DMS153 (cell line): Measurements from ENCODE around the gene VMA21.

Source experiments
- DNase-seq: peaks from one replicate; lab custom pipeline; 2025; lab: John Stamatoyannopoulos, UW

VMA21 gene, protein sequence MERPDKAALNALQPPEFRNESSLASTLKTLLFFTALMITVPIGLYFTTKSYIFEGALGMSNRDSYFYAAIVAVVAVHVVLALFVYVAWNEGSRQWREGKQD

DNA sequence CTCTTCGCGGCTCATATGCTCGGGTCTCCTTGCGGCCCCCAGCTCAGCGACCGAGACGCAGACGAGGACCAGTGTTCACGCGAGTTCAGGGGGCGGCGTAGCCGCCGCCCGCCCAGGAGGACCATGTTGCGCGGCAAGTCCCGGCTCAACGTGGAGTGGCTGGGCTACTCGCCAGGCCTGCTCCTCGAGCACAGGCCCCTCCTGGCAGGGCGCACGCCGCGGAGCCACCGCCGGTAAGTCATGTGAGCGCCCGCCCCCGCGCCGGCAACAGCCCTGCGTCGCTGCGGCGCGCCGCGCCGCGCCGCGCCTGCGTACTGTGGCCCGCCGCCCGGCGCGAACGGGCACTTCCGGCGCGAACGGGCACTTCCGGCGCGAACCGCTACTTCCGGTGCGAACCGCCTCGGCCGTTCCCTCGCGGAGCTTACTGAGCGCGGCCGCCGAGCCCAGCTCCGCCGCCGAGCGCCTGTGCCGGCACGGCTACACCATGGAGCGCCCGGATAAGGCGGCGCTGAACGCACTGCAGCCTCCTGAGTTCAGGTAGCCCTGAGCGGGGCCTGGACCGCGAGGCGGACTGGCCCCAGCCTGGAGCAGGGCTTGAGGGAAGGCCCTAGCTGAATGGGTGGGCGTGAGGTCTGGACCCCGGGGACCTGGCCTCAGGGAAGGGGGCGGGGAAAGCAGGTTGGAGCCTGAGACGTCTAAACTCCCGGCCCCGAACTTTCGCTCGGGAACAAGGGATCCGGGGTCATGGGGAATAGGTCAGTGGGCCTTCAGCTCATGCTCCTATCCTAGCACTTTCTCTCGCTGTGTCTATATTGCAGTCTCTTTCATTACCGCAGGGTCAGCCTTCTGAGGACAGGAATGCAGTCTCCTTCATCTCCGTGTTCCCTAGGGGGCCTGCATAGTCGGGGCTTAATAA lies at the start of gene VMA21:
Gene VMA21 (plus strand): TSS at position 382 of the 916 bp plus-strand sequence. CDS start 103 bp downstream, at position 485.
- peak; percentile 88 for DNase-seq

DNA sequence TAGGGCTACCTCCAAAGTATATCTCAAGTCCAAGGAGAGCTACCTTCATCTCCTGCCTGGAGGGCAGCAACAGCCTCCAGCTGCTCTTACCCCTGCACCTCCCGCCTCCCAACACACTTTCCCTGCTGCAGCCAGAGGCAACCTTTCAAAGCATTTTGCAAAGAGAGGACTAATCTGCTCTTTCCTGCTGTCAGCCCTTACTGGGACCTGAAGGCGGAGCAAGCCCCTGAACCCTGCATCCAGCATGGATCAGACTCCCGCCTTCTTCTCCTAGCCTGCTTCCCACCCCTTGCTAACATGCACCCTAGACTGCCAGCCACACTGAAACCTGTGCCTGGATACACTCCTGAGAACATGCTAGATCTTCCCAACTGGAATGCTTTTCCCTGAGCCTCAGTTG lies 37.7 kb upstream of the VMA21 start:
- DNase-seq, result no peak

DNA sequence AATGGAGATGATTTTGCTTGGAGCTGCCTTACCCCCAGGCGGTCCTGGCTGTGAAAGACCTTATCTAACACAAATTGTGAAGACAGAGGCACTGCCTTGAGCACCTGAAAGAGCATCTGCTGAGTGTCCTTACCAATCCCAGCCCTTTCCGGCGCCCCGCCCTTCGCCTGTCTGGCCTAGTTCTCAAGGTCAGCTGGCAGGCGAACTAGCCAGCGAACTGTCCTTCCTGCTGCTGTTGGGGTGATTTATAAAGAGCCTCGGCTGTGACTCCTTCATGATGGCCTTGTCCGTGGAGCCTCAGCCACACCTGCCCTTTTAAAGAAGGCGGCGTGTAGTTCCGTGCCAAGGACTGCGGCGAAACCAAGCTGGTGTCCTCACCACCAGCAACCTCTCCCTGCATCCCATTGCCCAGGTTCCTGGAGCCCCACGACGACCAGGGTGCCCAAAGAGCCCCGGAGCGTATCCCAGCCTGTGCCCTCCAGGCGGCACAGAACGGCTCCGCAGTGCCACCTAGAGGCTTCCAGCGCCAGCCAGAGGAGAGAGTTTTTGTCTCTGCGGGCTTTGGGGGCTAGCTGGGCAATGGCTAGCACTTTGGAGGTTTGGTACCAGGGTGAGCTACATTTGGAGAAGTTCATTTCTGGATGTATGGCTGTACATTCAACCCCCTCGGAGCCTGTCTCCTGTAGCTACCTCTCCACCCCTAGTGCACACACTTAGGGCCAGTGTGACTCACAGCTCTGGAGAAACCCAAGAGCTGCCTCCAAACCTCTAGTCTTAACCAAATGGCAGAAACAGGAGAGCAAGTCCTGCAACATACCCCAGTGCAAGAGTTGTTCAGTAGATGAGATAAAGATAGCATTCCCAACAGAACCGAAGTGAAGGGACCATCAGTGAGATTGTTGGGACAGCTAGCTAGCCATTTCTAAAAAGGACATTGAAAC lies 36.8 kb upstream of the VMA21 start:
- DNase-seq, result peak; percentile 23

DNA sequence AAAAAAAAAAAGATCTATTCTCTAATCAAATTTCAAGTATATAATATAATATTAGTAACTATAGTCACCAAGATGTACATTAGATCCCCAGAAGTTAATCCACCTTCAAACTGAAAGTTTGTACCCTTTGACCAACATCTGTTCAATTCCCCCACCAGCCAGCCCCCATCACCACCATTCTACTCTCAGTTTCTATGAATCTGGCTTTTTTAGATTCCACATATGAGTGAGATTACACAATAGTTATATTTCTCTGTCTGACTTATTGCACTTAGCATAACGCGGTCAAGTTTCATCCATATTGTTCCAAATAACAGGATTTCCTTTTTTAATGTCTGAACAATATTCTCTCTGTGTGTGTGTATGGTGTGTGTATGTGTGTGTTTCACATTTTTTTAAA lies 33.7 kb upstream of the VMA21 start:
- no peak for DNase-seq

DNA sequence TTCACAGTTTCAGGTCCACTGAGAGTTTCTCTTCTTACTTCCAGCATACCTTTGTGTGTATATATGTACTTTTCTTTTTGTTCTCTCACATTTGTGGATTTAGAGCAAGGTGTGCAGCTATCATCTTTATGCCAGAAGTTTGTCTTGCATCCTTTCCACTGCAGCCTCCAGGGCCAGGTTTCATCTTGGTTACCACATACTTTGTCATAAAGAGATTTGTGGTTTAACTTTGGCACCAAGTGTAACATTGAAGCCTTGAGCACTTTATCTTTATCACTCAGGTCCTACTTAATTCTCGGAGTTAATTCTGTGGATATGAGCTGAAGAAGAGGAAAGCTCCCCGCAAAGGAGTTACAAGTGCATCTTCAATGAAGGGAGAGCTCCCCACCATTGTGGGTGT lies 31.4 kb upstream of the VMA21 start:
- DNase-seq, result no peak

DNA sequence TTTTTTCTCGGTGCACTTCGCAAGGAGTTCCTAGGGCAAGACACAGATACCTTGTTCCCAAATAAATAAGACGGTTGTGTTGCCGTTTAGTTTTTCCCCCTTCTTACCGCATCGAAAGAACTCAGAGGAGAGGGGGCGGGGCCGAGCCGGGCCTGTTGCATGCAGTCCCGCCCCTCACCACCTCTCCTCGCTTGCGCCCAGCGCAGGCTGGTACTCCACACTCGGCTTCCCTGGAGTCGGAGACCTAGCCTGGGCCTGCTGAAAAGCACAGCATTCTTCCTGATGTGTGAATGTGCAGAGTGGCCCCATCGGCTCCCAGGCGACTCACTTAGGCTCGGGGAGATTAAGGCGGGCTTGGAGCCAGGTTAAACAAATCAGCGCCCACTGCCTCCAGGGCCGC lies 26.1 kb upstream of the VMA21 start:
- DNase-seq, result no peak

DNA sequence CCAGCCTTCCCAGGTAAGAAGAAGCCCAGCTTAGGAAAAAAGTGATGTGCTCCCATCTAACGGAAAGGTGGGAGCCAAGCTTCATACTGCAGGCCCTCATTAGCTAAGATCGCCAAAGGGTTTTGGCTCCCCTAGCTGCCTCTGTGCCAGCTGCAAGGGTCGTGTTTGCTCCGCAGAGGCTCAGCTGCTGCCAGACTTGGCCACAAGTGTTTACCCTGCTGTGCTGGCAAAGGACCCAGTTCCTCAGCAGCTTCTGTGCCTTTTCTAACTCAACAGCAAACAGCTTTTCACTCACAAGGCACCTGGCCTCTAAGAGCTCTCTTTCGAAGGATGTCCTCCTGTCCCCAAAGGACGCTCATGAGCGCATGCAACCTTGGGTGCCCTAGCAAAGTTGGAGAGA lies 12.2 kb upstream of the VMA21 start:
- DNase-seq, result peak; percentile 66

DNA sequence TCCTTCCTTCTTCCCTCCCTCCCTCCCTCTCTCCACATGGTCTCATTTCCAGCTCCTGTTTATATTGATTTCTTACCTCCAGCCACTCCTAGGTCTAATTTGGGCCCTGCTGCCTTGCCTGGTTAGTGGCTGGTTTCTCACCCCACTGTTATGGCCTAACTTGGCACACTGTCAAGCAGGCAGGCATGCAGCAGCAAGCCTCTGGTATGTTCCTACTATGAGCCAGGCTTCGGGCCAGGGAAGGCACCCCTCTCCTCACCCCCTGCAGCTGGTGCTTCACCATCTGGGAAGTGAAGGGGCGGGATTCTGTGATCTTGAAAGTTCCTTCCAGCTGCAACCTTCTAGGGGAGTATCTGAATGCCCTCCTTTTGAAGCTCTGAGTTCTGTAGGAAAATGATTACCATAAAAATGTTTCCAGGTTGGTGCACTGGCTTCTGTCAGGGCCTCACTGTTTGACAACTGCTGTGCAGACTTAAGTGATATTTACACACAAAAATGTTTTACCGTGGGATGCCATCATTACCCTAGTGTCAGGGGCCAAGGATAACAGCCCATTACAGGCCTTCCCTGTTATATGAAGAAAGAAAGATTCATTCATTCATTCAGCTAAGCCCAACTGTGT lies 10.1 kb upstream of the VMA21 start:
- DNase-seq, result no peak

DNA sequence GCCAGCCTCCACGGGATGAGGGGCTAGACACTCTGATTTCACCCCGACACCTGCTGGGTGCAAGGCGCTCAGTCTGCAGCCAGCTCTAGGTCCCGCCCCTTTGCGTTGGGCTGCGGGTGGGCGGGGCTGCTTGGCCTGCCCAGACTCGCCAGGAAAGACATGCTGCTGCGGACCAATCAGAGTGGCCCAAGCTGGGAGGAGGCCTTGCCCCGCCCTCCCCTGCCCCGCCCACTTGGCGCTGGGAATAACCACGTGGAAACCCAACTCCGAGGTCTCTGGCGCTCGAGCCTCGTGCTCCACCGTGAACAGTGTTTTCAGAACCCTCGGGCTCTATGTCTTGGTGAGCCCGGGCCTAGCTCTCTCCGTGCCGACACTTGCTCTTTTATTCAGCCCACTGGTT lies 5.3 kb upstream of the VMA21 start:
- DNase-seq, result no peak

DNA sequence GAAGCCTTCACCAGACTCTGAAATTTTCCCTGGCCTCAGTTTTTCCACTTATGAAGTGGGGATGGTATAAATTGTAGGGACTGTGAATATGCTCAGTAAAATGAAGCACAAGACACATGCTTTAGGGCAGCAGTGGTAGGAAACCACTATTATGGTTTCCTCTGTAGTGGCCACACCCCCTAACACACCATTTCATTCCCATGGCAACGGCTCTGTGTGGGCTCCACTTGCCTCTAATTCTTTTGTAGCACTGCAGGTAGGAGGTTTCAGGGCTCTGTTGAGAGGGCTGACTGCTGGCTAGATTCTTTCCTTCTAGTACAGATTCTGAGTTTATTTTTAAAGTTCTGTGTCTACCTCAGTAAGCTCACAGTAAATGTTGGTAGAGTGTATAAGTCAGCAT lies 3.5 kb upstream of the VMA21 start:
- no peak for DNase-seq

DNA sequence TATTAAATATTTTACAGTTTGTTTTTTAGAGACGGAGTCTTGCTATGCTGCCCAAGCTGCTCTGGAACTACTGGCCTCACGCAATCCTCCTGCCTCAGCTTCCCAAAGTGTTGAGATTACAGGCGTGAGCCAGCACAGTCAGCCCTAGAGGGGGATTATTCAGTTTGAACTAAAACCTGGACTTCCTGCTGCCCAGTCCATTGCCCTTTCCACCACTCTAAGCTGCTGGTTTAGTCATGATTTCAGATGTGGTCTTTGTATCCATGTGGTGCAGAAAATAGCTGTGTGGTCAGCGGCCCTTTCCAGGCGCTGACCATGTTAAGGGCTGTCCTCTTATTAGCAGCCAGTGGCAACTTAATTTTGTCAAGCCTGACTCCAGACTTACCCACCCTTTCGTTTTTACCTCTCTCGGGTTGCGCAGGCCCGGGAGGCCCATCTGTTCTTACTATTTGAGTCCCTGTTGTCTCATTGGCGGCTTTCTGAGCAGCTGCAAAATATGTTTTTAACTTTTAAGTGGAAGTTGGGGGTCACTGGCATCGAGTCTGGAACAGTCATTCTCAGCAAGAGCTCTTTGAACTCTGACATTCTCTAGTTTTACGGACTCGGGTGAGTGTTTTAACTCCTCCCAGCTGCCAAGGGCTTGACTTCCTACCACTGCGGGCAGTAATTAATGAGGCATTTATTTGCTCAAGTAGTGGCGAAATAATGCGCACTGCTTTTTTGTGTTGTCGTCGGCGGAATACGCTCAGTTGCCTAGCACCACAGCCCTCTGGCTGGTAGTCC lies 773 bp upstream of the VMA21 start:
- DNase-seq, result peak; percentile 88

DNA sequence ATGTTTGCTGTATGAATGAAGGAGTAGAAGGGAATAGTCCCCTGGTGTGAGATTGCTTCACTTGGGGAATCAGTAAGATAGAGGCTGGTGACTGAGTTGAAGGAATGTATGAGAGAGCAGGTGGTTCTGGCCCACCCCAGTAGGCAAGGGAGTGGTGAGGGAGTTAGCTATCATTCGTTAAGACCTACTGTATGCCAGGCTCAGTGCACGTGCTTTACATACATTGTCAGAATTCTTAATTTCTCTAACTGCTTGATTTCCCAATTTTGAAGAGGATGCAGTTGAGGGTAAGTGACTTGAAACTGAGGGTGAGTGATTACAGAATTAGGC lies 700 bp downstream of the VMA21 start:
- no peak for DNase-seq

DNA sequence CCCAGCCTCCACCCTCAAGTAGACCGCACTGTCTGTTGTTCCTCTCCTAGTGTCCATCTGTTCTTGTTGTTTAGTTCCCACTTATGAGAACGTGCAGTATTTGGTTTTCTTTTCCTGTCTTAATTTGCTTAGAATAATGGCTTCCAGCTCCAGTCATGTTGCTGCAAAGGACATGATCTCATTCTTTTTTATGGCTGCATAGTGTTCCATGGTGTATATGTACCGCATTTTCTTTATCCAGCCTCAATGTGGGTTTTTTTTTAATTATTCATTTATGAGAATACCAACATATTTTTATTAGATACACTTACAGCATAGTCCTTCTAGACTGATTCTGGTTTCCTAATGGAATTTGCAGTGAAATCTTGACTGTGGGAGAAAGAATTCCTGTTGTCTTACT lies 1.3 kb downstream of the VMA21 start:
- no peak for DNase-seq

DNA sequence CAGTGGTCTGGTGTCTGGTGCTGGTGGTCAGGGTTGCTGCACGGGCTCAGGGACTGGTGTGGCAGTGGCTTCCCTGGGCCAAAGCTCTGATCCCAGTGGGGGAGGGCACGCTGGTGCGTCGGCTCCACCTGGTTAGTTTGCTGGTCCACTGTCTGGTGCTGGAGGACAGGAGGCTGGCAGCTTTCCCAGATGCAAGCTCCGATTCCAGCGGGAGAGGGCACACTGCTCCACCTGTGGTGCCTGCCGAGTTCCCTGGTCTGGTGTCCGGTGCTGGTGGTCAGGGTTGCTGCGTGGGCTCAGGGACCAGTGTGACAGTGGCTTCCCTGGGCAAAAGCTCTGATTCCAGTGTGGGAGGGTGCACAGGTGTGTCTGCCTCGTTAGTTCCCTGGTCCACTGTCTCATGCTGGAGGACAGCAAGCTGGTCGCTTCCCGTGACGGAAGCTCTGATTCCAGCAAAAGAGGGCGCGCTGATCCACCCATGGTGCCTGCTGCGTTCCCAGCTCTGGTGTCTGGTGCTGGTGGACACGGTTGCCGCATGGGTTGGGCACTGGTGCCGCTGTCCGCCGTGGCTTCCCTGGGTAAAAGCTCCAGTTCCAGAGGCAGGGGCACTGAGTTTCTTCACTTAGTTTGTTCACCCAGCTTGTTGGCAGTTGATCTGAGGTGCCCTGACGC lies 5.8 kb downstream of the VMA21 start:
- DNase-seq, result no peak

DNA sequence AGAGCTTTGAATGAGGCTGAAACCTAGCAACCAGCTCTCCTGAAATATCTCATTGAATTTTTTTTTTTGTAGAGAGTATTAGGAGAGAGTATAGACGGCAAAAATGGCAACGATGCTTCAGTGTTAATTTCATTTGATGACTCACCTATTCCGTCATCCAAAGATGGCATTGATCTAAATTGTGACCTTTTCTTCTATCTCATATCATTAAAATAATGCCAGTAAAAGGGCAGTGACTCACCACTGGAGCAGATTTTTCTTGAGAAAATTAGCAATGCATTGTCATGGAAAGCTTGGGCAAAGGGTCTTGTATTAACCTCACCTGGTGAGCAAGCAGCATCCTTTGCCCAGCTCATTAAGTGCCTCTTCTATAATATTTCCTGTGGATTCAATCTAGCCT lies 19.6 kb downstream of the VMA21 start:
- no peak for DNase-seq

DNA sequence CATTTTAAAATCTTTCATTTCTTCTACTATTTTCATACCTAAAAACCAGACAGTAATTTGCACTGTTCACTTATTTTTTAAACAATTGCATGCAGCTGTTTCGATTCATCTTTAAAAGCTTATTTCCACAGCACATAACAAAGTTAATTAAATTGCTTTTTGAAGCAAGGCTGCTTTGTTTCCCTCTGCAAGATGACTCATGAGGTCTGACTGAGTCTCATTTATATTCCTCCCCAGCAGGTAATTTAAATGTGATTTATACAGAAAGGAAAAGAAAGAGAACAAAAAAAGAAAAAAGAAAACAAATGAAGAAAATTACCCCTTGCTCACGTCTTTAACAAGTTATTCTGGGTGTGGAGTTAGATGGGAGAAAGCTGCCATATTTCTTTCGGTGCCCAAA lies 22.8 kb downstream of the VMA21 start:
- DNase-seq, result no peak

DNA sequence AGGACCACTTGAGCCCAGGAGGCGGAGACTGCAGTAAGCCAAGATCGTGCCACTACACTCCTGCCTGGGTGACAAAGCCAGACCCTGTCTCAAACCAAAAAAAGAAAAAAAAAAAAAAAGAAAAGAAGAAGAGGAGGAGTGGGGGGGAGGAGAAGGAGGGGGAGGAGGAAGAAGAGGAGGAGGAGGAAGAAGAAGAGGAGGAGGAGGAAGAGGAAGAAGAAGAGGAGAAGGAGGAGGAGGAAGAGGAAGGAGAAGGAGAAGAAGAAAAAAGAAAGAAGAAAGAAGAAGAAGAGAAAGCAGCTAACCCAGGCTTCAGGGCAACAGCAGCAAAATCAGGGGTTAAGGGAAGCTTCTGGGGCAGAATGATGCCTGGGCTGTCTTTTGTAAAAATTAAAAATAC lies 27.5 kb downstream of the VMA21 start:
- DNase-seq, result no peak

DNA sequence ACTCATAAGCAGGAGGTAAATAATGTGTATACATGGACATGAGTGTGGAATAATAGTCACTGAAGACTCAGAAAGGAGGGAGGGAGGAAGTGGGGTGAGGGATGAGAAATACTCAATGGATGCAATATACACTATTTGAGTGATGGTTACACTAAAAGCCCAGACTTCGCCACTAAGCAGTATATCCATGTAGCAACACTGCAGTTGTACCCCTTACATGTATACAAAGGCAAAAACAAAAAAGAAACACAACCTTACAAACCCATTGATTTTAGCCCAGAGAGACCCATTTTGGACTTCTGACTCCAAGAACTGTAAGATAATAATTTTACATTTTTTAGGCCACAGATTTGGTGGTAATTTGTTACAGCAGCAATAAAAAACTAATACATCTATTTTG lies 51.5 kb downstream of the VMA21 start:
- DNase-seq, result no peak

DNA sequence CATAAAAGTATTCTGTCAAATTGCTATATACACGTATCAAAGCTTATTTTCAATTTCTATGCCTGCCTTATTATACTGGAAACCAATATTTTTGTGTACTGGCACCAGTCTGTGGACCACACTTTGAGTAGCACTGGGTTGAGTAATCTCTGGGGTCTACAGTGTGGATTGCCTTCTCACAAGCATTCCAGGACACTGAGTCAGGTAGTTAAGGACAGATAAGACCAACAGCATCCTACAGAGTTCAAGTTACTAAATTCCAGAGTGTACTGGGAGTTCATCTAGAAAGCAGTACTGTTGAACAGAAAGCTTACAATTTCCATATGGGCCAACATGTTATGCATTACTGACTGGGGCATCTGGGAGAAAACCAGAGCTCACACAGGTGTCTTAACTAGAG lies 61.8 kb downstream of the VMA21 start:
- DNase-seq, result no peak
